Testis (tissue), 3 donors: ENCODE data around the gene FXYD3. TPM values are rescaled to one million over a fixed set of nuclear protein-coding genes. Genes with fewer than 3 reads are reported as not detected.

Source experiments
- DNase-seq: peaks from one replicate; pipeline ENCODE4 v3.0.0-alpha.2; 2019
- H3K27ac ChIP-seq, 2 donors: fragments of 200-600 bp; sonication (generic); one replicate each; pipeline ENCODE4 v1.5.1; 2019
- H3K27me3 ChIP-seq: fragments of 200-600 bp; sonication (generic); one replicate; pipeline ENCODE4 v1.5.1; 2019
- H3K36me3 ChIP-seq: fragments of 200-600 bp; sonication (generic); one replicate; pipeline ENCODE4 v1.5.1; 2017; ENCODE audit warnings: low read depth; ENCODE audit errors: missing control alignments
- H3K4me1 ChIP-seq: fragments of 200-600 bp; sonication (generic); one replicate; pipeline ENCODE4 v1.5.1; 2019
- H3K4me3 ChIP-seq, 2 donors: fragments of 200-600 bp; sonication (generic); one replicate each; pipeline ENCODE4 v1.5.1; 2017 to 2019
- H3K9me3 ChIP-seq: fragments of 200-600 bp; sonication (generic); one replicate; pipeline ENCODE4 v1.5.1; 2017
- CTCF ChIP-seq, 3 experiments: fragments of 450-650 bp in 2 of 3; fragments of 200-600 bp in 1 of 3; sonication (generic) in 1 of 3; IDR thresholded peaks; one replicate each; pipeline ENCODE4 v1.5.1; 2016 to 2019; ENCODE audit warnings: antibody characterized with exemption in 3 of 3, mild to moderate bottlenecking in 2 of 3, moderate library complexity in 1 of 3
- POLR2A ChIP-seq: fragments of 450-650 bp; IDR thresholded peaks from one replicate; pipeline ENCODE4 v1.6.1; 2017; ENCODE audit warnings: antibody characterized with exemption, mild to moderate bottlenecking, moderate library complexity
- WGBS, 2 donors: methylation state at CpG; one replicate each; pipeline ENCODE4 v1.1.5; 2018; 5-methylcytosine and 5-hydroxymethylcytosine counted together
- intact Hi-C: fragments of 100-400 bp; cut with DNase I; formaldehyde crosslinking; loops from one replicate; pipeline ENCODE4 v1.15.1; 2023; ENCODE audit warnings: low total_unique reads
- polyA plus RNA-seq: library from polyadenylated mRNA; stranded (reverse); fragments of 350-450 nt; fragmentation: Illumina TruSeq; extraction: RNeasy Lipid Tissue Mini Kit (QIAGEN cat#74804); gene quantifications from one replicate; pipeline ENCODE4 v1.2.3, GENCODE V29; 2014; ENCODE audit warnings: low read depth, low replicate concordance; ENCODE audit not compliant: insufficient read depth
- total RNA-seq, 2 donors: library from RNA; depleted of rRNA; stranded (reverse); fragments of >200 nt; gene quantifications; one replicate each; pipeline ENCODE4 v1.2.3, GENCODE V29; 2016

Gene FXYD3
- total and polyA plus RNA-seq, 3 donors from 2014 or later = 2.6 TPM; not detected in 2

- DNase-seq = peak; percentile 79
- WGBS, 2 donors = 5 to 7% methylated on average over 17 to 30 of the region's 36 CpGs
- intact Hi-C loops = no loop called here
Observed at GRCh38 chr19:35090506-35091214, 25.0 kb upstream of the FXYD3 start.

GRCh38 chr19:35093430-35093829, 22.2 kb upstream of the FXYD3 start:
- Histone ChIP-seq H3K27me3 (no peaks in the 10 kb centered on the region), H3K4me3 (no peak overlapping the region), H3K36me3 (no peaks in the 10 kb centered on the region), H3K27ac (no peak overlapping the region), H3K4me1 (peaks cover 5% of the 10 kb centered on the region), H3K9me3 (no peaks in the 10 kb centered on the region)
- intact Hi-C loops = no loop called here
- no peak for DNase-seq
- 87 to 96% methylated on average over 5 of the region's 5 CpGs for WGBS, 2 donors
- TF ChIP-seq CTCF (IDR thresholded peaks at IDR 0.05) (no peak), POLR2A (no peak)

More at GRCh38 chr19:35090506-35091214, 25.0 kb upstream of the FXYD3 start:
- peak; percentile 35 to 70 (median 60) for TF ChIP-seq CTCF (IDR thresholded peaks at IDR 0.05)
- no peak for TF ChIP-seq POLR2A
- Histone ChIP-seq H3K27ac (no peak overlapping the region), H3K4me1 (peaks cover 5% of the 10 kb centered on the region), H3K9me3 (no peaks in the 10 kb centered on the region), H3K4me3 (peak overlapping the region; percentile 18 to 35), H3K36me3 (no peaks in the 10 kb centered on the region), H3K27me3 (no peaks in the 10 kb centered on the region)

GRCh38 chr19:35093941-35094647, 21.5 kb upstream of the FXYD3 start:
- H3K27me3 ChIP-seq = no peaks in the 10 kb centered on the region

GRCh38 chr19:35094656-35095055, 21.0 kb upstream of the FXYD3 start:
- no peaks in the 10 kb centered on the region for H3K9me3 ChIP-seq
- no peak for DNase-seq
- 90 to 97% methylated on average over 4 of the region's 4 CpGs for WGBS, 2 donors
- intact Hi-C loops = no loop called here
- H3K27ac ChIP-seq = no peak overlapping the region
- no peaks in the 10 kb centered on the region for H3K27me3 ChIP-seq
- TF ChIP-seq CTCF (IDR thresholded peaks at IDR 0.05) (no peak), POLR2A (no peak)
- H3K4me1 ChIP-seq = peaks cover 5% of the 10 kb centered on the region
- H3K4me3 ChIP-seq = no peak overlapping the region
- no peaks in the 10 kb centered on the region for H3K36me3 ChIP-seq

More at GRCh38 chr19:35093941-35094647, 21.5 kb upstream of the FXYD3 start:
- Histone ChIP-seq H3K4me3 (no peak overlapping the region), H3K4me1 (peaks cover 5% of the 10 kb centered on the region), H3K9me3 (no peaks in the 10 kb centered on the region), H3K36me3 (no peaks in the 10 kb centered on the region), H3K27ac (no peak overlapping the region)
- DNase-seq = no peak
- WGBS, 2 donors = 76 to 92% methylated on average over 9 to 11 of the region's 11 CpGs
- intact Hi-C loops = no loop called here
- TF ChIP-seq CTCF (IDR thresholded peaks at IDR 0.05) (no peak), POLR2A (no peak)
